Measurements from ENCODE around the gene ELMOD3.
"Not testable (repeated sequence)": the region's sequence is repeated elsewhere in the genome, so short reads cannot be mapped to it uniquely, and the experiment has no call there.

DNA sequence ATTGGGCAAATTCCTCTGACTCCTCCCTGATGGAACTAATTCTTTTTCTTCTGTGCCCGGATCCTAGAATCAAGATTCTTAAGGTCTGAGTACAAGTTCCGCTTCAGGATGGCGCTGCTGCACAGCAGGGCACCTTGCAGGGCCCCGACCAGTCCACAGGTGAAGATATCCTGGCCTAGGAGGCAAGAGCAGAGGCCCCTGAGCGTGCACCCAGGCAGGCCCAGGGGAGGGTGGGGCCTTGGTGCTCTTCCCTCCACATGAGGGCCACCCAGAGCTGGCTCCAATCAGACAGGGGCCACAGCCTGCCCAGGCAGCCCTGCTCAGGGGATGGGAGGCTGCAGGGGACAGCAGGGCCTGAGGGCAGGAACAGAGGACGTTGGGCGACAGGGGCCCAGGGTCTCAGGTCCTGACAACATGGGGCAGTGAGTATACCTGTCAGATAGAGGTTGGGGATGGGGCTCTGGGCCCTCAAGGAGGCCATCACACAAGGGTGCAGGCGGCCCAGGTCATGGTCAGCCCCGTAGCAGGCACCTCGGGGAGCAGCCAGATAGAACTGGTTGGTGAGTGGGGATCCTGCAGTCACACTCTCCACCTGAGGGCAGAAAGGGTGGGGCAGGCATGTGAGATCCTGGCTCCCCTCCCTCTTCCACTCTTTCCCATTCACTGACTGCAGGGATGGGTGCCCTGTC is 11.2 kb upstream of the ELMOD3 start:
- TF ChIP-seq, protein P1, sequence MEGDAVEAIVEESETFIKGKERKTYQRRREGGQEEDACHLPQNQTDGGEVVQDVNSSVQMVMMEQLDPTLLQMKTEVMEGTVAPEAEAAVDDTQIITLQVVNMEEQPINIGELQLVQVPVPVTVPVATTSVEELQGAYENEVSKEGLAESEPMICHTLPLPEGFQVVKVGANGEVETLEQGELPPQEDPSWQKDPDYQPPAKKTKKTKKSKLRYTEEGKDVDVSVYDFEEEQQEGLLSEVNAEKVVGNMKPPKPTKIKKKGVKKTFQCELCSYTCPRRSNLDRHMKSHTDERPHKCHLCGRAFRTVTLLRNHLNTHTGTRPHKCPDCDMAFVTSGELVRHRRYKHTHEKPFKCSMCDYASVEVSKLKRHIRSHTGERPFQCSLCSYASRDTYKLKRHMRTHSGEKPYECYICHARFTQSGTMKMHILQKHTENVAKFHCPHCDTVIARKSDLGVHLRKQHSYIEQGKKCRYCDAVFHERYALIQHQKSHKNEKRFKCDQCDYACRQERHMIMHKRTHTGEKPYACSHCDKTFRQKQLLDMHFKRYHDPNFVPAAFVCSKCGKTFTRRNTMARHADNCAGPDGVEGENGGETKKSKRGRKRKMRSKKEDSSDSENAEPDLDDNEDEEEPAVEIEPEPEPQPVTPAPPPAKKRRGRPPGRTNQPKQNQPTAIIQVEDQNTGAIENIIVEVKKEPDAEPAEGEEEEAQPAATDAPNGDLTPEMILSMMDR (IDR thresholded peaks at IDR 0.05 in 8 of 11, conservative IDR thresholded peaks at IDR 0.05 in 3 of 11), result not testable (repeated sequence)
- not testable (repeated sequence) for TF ChIP-seq POLR2A (IDR thresholded peaks at IDR 0.05)
